Forelimb muscle (tissue), 1 donor: ENCODE results near the gene WDR48. TPM values are rescaled to one million over a fixed set of nuclear protein-coding genes. Genes with fewer than 3 reads are reported as not detected.

ENCODE experiments used
- DNase-seq: peaks from one replicate; pipeline ENCODE4 v3.0.0-alpha.2; 2013; ENCODE audit warnings: low read depth
- polyA plus RNA-seq: library from polyadenylated mRNA; unstranded; fragments of 120-200 nt; gene quantifications from one replicate; pipeline ENCODE4 v1.2.1, GENCODE V29; 2013; ENCODE audit not compliant: insufficient read length

Gene WDR48
- polyA plus RNA-seq, 1 donor, result 39.0 TPM

- no peak for DNase-seq
Observed at GRCh38 chr3:39138804-39139415, 87.1 kb downstream of the WDR48 start.

DNA sequence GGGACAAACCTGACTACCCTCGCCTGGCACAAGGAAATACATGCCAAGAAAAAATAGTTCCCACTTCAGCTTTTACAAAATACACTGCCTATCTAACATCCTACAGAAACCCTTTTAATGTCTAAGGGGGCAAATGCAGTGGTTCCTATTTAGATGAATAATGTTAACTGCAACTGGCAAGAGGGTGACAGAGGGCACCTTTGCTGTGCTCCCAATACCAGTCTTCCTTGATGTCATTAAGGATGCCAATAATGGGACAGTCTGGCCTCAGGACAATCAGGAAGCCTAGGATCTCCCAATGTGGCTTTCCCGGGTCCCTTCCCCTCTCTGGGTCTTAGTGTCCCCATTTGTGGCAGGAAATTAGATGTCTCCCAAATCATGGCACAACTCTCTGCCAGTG is 87.6 kb downstream of the WDR48 start:
- DNase-seq, result no peak

- no peak for DNase-seq
Observed at GRCh38 chr3:39140341-39140971, 88.6 kb downstream of the WDR48 start.

GRCh38 chr3:39141171-39141995 is 89.6 kb downstream of the WDR48 start:
- DNase-seq, result no peak

DNA sequence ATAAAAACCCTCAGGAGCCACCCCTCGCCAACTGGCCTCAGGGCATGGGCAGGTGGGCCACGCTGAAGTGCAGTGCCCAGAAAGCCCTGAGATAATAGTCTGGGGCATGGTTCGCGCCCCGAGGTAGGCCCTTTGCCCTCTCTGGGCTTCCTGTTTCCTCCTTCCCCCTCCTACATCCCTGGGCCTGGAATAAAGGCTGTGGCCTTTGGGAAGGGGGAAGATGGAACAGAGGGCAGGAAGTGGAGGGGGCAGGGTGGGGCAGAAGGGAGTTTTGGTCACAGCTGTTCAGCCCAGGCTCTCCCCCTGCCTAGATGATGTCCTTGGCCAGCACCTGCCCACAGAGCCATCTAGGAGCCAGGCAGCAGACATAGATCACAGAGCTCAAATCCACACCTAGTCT is 90.3 kb downstream of the WDR48 start:
- DNase-seq, result no peak

GRCh38 chr3:39143051-39143885 is 91.5 kb downstream of the WDR48 start:
- no peak for DNase-seq

DNA sequence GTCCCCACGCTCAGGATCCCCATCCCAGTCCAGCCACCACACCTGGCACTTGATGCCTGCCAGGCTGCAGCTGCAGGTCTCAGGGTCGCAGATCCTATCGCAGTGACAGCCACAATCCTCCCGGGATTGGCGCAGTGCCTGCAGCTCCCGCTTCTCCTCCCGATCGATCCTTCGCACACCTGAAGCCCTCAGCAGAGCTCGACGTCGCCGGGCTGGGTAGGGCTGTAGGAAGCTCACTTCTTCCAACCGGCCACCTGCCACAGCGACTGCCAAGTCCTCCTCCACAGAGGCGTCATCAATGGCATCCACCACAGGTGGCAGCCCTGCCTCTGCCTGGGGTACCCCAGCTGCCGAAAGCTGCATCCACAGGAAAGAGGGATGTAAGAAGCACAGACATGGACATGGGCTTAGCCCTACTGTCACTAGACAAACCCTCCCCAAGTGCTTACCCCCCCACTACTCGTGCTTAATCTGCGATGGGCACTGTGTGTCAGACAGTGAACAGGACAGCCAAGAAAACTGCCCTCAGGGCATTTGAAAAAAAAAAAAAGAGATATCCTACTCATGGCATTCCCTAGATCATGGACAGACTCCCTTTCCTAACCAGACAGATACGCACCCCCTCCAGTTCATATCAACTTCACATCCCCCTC is 92.4 kb downstream of the WDR48 start:
- no peak for DNase-seq

DNA sequence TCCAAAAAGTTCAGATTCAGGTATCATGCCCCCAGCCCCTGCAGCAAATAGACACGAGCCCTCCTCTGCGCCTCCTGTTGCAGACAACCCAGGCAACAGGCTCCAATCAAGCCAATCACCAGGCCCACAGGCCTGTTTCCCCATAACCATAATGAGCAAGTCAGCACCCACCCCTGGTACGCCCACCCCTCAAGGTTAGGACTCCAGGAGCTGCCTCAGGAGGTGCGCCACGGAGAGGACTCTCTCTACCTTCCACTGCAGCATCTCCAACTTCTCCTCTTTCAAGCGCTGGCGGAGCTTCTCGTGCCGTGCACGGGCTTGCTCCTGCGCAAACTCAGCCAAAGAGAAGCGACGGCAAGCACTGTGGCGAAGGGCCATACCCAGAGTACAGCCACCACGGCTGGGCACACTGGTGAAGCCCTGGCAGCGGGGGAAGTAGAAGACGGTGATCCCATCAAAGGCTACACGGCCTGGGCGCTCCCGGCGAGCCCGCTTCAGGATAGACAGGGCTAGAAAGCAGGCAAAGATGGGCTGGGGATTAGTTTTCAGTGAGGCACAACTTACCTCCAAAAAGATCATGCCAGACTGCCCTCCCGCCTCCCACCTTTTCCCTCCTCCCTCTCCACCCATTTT is 93.0 kb downstream of the WDR48 start:
- no peak for DNase-seq

DNA sequence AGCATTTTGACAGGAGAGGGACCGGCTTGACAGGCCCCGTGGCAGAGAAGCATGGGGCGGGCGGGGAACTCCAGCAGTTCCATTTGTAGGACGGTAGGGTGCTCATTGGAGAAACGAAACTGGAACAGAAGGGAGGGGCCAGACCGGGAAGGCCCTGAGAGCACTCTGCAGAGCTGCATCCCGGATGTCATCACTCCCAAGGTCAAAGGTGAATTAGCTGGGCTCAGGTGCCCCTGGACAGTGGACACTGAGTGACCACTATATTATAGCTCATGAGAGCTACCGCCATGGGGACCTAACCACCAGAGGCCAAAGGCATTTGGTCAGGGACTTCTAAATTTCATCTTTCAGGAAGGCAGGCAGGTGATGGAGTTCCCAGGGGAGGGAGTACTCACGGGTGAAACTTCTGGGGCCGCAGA is 94.3 kb downstream of the WDR48 start:
- DNase-seq, result no peak

Other genes starting within 250 kb of the WDR48 start
- not detected for gene SCN10A, start 235.8 kb upstream of the WDR48 start, polyA plus RNA-seq
- 2.5 TPM for gene SCN11A, start 72 bp upstream of the WDR48 start, polyA plus RNA-seq
- gene GORASP1, start 55.6 kb downstream of the WDR48 start, polyA plus RNA-seq, result 34.9 TPM
- gene TTC21A, start 55.7 kb downstream of the WDR48 start, polyA plus RNA-seq, result 4.3 TPM
- 4.9 TPM for gene CSRNP1, start 101.6 kb downstream of the WDR48 start, polyA plus RNA-seq
- 265 TPM for gene XIRP1, start 140.6 kb downstream of the WDR48 start, polyA plus RNA-seq
- gene CX3CR1, start 228.0 kb downstream of the WDR48 start, polyA plus RNA-seq, result 4.2 TPM